ENCODE measurements around the gene RMI2. TPM values are rescaled to one million over a fixed set of nuclear protein-coding genes. Genes with fewer than 3 reads are reported as not detected.

Gene RMI2
- total and polyA plus RNA-seq, 9 donors, result 5.7 to 12.5 (median 9.2) TPM

DNA sequence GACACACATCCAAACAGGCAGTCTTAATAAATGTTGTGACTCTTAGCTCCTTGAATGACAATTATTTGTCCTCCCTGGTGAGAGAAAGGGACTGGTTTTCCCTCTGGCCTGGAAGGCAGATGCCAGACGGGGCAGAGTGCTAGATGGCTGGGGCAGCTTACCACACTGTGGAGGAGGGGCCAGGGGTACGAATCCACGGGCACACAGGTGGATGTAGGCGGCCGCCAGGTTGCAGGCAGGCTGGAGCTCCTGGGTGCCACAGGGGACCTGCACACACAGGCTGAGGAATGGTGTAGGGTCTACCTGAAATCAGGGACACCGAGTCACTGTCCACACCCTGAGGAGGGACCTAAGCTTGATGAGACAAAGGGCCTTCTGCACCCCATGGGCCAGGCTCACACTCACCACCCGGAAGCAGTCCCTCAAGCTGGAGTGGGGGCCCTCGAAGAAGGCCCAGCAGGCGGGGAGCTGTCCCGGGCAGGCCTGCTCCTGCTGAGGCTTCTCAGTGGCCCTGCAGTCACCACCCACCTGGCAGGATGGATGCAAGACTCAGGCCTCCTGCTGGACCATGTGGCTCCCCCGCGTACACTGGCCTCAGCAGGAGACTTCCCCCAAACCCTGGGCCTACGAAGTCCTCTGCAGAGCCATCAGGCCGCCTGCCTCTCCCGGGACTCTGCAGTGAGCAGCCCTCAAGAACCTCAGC lies 38.4 kb downstream of the RMI2 start:
- Histone ChIP-seq H3K9me3 (replicated peaks; ENCODE audit: control insufficient read depth, low read depth, low read length) (no peaks in the 10 kb centered on the region), H3K4me3 (ENCODE audit: low read length) (no peak overlapping the region), H3K27ac (ENCODE audit: low read length) (no peak overlapping the region), H3K4me1 (ENCODE audit: control insufficient read depth, insufficient read depth, low read length) (peaks cover 3% of the 10 kb centered on the region), H3K36me3 (ENCODE audit: control insufficient read depth, insufficient read depth, low read length) (no peaks in the 10 kb centered on the region), H3K27me3 (ENCODE audit: control insufficient read depth, insufficient read depth, low read length) (no peaks in the 10 kb centered on the region)
- DNase-seq, result no peak
- WGBS (ENCODE audit: insufficient coverage), result 79% methylated on average over 14 of the region's 15 CpGs

GRCh38 chr16:11384184-11384955 lies 39.1 kb downstream of the RMI2 start:
- Histone ChIP-seq H3K27me3 (ENCODE audit: control insufficient read depth, insufficient read depth, low read length) (no peaks in the 10 kb centered on the region), H3K36me3 (ENCODE audit: control insufficient read depth, insufficient read depth, low read length) (no peaks in the 10 kb centered on the region), H3K4me1 (ENCODE audit: control insufficient read depth, insufficient read depth, low read length) (peaks cover 3% of the 10 kb centered on the region), H3K9me3 (replicated peaks; ENCODE audit: control insufficient read depth, low read depth, low read length) (no peaks in the 10 kb centered on the region), H3K4me3 (ENCODE audit: low read length) (no peak overlapping the region), H3K27ac (ENCODE audit: low read length) (no peak overlapping the region)
- no peak for DNase-seq
- 86% methylated on average over 14 of the region's 25 CpGs for WGBS (ENCODE audit: insufficient coverage)

- no peaks in the 10 kb centered on the region for H3K9me3 ChIP-seq (replicated peaks; ENCODE audit: control insufficient read depth, low read depth, low read length)
- WGBS (ENCODE audit: insufficient coverage), result 82% methylated on average over 18 of the region's 20 CpGs
- no peak overlapping the region for H3K4me3 ChIP-seq (ENCODE audit: low read length)
- peaks cover 3% of the 10 kb centered on the region for H3K4me1 ChIP-seq (ENCODE audit: control insufficient read depth, insufficient read depth, low read length)
- DNase-seq, result no peak
- no peak overlapping the region for H3K27ac ChIP-seq (ENCODE audit: low read length)
- no peaks in the 10 kb centered on the region for H3K36me3 ChIP-seq (ENCODE audit: control insufficient read depth, insufficient read depth, low read length)
- H3K27me3 ChIP-seq (ENCODE audit: control insufficient read depth, insufficient read depth, low read length), result no peaks in the 10 kb centered on the region
Measured at GRCh38 chr16:11384956-11385586, 39.8 kb downstream of the RMI2 start.

DNA sequence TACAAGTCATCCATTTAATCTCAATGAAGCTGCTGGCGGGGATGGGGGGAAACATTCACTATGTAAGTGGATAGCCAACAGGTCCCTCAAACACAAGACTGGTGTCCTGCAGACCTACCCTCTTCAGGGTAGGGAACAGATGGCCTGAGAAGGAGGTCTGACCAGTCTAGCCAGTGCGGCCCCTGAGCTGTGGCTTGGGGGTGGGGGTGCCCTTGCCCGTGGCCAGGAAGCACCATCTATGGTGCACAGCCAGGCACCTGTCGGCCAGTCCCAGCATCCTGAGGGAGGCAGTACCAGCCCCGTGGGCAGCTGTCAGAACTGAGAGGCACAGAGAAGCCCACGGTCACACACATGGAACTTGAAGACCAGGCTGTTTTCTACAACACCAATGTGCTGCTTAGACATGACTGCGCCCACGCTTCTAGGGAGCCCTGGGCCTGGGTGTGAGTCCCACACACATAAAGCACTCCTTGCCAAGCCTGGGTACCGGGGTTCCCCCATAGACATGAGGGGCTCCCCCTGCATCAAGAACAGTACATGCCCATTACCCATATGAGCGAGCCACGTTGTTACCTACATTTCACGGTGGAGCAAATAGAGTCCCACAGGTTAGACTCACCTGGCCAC lies 40.9 kb downstream of the RMI2 start:
- Histone ChIP-seq H3K27ac (ENCODE audit: low read length) (no peak overlapping the region), H3K27me3 (ENCODE audit: control insufficient read depth, insufficient read depth, low read length) (no peaks in the 10 kb centered on the region), H3K9me3 (replicated peaks; ENCODE audit: control insufficient read depth, low read depth, low read length) (no peaks in the 10 kb centered on the region), H3K4me3 (ENCODE audit: low read length) (no peak overlapping the region), H3K36me3 (ENCODE audit: control insufficient read depth, insufficient read depth, low read length) (no peaks in the 10 kb centered on the region), H3K4me1 (ENCODE audit: control insufficient read depth, insufficient read depth, low read length) (peaks cover 7% of the 10 kb centered on the region)
- no peak for DNase-seq
- 92% methylated on average over 10 of the region's 12 CpGs for WGBS (ENCODE audit: insufficient coverage)

DNA sequence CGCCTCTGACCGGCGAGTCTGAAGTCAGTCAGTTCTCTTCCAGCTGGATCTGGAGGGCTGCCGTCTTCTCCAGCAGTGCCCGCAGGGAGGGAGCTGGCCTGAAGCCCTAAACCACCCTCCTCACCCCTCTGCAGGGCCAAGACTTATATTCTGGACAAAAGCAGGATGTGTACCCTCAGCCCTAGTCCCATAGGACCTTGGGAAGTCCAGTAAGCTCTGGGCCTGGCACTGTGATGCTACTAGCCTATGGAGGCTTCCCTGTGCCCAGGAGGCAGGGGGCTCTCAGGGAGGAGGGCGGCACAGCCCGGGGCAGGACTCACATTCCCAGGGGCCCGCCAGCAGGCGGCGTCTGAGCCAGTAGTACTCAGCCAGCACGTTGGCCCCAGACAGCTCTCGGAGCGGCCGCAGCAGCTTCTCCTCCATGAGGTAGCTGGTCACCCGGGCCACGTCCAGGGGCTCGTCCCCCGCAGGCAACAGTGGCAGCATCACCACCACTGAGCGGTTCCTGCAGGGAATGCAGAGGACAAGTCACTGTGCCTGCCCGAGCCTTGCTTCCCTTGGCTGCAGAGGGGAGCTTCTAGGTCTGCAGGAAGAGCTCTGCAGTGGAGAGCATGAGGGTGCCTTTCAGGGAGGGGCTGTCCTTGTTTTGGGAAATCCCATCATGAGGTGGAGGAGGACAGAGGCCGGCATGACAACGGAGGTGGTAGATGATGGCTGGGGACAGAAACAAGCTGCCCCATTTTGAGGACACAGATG lies 41.7 kb downstream of the RMI2 start:
- Histone ChIP-seq H3K4me3 (ENCODE audit: low read length) (no peak overlapping the region), H3K27me3 (ENCODE audit: control insufficient read depth, insufficient read depth, low read length) (no peaks in the 10 kb centered on the region), H3K9me3 (replicated peaks; ENCODE audit: control insufficient read depth, low read depth, low read length) (no peaks in the 10 kb centered on the region), H3K4me1 (ENCODE audit: control insufficient read depth, insufficient read depth, low read length) (peaks cover 15% of the 10 kb centered on the region), H3K36me3 (ENCODE audit: control insufficient read depth, insufficient read depth, low read length) (no peaks in the 10 kb centered on the region), H3K27ac (ENCODE audit: low read length) (no peak overlapping the region)
- no peak for DNase-seq
- WGBS (ENCODE audit: insufficient coverage), result 18% methylated on average over 22 of the region's 22 CpGs

DNA sequence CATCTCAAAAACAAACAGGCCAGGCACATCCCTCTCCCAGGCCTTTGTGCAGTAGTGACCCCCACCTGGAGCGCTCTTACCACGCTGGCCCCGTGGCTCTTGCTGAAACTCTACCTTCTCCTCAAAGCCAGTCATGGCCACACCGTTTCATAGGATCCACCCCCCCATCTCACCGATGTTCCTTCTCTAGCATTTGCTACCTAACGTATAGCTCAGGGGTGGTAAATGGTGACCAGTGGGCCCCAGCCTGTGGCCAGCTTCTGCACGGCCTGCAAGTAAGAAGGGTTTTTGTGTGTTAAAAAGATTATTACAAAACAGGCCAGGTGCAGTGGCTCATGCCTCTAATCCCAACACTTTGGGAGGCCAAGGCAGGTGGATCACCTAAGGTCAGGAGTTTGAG lies 43.8 kb downstream of the RMI2 start:
- Histone ChIP-seq H3K9me3 (replicated peaks; ENCODE audit: control insufficient read depth, low read depth, low read length) (no peaks in the 10 kb centered on the region), H3K36me3 (ENCODE audit: control insufficient read depth, insufficient read depth, low read length) (no peaks in the 10 kb centered on the region), H3K27ac (ENCODE audit: low read length) (no peak overlapping the region), H3K27me3 (ENCODE audit: control insufficient read depth, insufficient read depth, low read length) (peaks cover under 1% of the 10 kb centered on the region), H3K4me1 (ENCODE audit: control insufficient read depth, insufficient read depth, low read length) (peaks cover 18% of the 10 kb centered on the region), H3K4me3 (ENCODE audit: low read length) (no peak overlapping the region)
- no peak for DNase-seq
- 74% methylated on average over 3 of the region's 7 CpGs for WGBS (ENCODE audit: insufficient coverage)

- H3K4me3 ChIP-seq (ENCODE audit: low read length), result no peak overlapping the region
- H3K27ac ChIP-seq (ENCODE audit: low read length), result no peak overlapping the region
- H3K36me3 ChIP-seq (ENCODE audit: control insufficient read depth, insufficient read depth, low read length), result no peaks in the 10 kb centered on the region
- DNase-seq, result no peak
- no peaks in the 10 kb centered on the region for H3K9me3 ChIP-seq (replicated peaks; ENCODE audit: control insufficient read depth, low read depth, low read length)
- peaks cover 2% of the 10 kb centered on the region for H3K27me3 ChIP-seq (ENCODE audit: control insufficient read depth, insufficient read depth, low read length)
- 83% methylated on average over 16 of the region's 27 CpGs for WGBS (ENCODE audit: insufficient coverage)
- H3K4me1 ChIP-seq (ENCODE audit: control insufficient read depth, insufficient read depth, low read length), result peaks cover 18% of the 10 kb centered on the region
Measured at GRCh38 chr16:11389631-11390565, 44.6 kb downstream of the RMI2 start.

GRCh38 chr16:11390573-11391495 lies 45.6 kb downstream of the RMI2 start:
- Histone ChIP-seq H3K27me3 (ENCODE audit: control insufficient read depth, insufficient read depth, low read length) (peaks cover 2% of the 10 kb centered on the region), H3K36me3 (ENCODE audit: control insufficient read depth, insufficient read depth, low read length) (no peaks in the 10 kb centered on the region), H3K4me1 (ENCODE audit: control insufficient read depth, insufficient read depth, low read length) (peaks cover 18% of the 10 kb centered on the region), H3K9me3 (replicated peaks; ENCODE audit: control insufficient read depth, low read depth, low read length) (no peaks in the 10 kb centered on the region), H3K27ac (ENCODE audit: low read length) (no peak overlapping the region), H3K4me3 (ENCODE audit: low read length) (no peak overlapping the region)
- 44% methylated on average over 11 of the region's 15 CpGs for WGBS (ENCODE audit: insufficient coverage)
- no peak for DNase-seq
